ENCODE measurements around the gene PRKCE.

The PRKCE gene

GRCh38 chr2:45696708-45697107, 45.2 kb downstream of the PRKCE start:
- Mint-ChIP-seq H3K4me3 (no peak overlapping the region), H3K27me3 (no peaks in the 10 kb centered on the region), H3K9me3 (no peaks in the 10 kb centered on the region), H3K27ac (no peak overlapping the region), H3K4me1 (peaks cover 24% of the 10 kb centered on the region)
- ATAC-seq (no peak), DNase-seq (no peak)

DNA sequence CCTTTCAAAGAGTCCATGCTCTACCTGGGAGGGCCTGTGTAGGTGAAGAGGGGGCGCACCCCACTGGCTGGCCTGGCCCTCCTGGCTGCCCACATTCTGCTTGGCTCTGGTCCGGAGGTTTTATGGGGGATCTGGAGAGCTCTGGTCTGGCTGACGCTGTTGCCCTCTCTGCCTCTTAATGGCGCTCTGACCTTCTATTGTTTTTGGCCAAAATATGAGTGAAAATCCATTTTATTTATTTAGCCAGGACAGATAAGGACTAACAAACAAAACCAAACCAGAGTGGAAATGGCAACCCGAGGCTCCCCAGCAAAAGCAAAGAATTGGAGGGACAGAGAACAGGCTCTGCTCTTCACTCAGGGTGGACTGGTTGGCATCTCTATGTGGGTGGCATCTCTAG, 45.7 kb downstream of the PRKCE start:
- peaks cover 24% of the 10 kb centered on the region for H3K4me1 Mint-ChIP-seq
- no peak overlapping the region for H3K27ac Mint-ChIP-seq

GRCh38 chr2:45698554-45698953, 47.1 kb downstream of the PRKCE start:
- no peak overlapping the region for H3K27ac Mint-ChIP-seq
- no peaks in the 10 kb centered on the region for H3K9me3 Mint-ChIP-seq
- DNase-seq, result no peak
- no peak overlapping the region for H3K4me3 Mint-ChIP-seq
- H3K4me1 Mint-ChIP-seq, result peaks cover 24% of the 10 kb centered on the region
- H3K27me3 Mint-ChIP-seq, result no peaks in the 10 kb centered on the region
- no peak for ATAC-seq

More for the DNA sequence above, 45.7 kb downstream of the PRKCE start:
- Mint-ChIP-seq H3K4me3 (no peak overlapping the region), H3K9me3 (no peaks in the 10 kb centered on the region), H3K27me3 (no peaks in the 10 kb centered on the region)
- no peak for ATAC-seq
- DNase-seq, result no peak

DNA sequence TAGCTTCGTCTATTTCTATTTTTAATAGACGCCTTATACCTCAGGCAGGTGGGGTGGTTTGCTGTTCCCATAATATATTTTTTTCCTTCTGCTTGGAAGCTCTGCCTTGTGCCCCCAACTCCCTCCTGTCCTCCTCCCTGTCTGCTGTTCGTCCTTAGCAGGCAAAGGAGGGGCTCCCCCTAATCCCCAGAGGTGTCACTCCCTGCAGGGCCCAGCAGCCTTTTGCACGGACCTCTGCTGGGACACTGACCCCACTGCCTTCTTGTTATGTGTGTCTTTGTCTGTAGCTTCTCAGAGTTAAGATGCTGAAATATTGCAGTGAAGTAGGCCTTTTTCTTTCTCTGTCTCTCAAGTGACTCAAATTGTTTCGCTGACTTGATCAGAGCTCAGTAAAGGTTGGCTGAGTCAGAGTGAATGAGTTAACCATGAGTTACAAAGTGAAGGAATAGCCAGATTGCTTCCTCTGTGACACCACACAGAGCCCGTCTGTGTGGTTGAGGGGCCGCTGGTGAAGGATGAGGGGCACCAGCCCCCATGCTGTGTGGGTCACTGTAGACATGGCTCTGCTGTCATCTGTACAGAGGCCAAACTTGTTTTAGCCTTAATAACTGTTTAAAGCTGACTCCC, 47.7 kb downstream of the PRKCE start:
- ATAC-seq (peak; percentile 54), DNase-seq (no peak)
- Mint-ChIP-seq H3K27ac (peak overlapping the region in 1 of 2 donors; percentile 74), H3K4me1 (peaks cover 24% of the 10 kb centered on the region), H3K9me3 (no peaks in the 10 kb centered on the region), H3K4me3 (no peak overlapping the region), H3K27me3 (no peaks in the 10 kb centered on the region)

- Mint-ChIP-seq H3K27ac (peak overlapping the region in 1 of 2 donors; percentile 49), H3K27me3 (no peaks in the 10 kb centered on the region), H3K9me3 (no peaks in the 10 kb centered on the region), H3K4me1 (peaks cover 24% of the 10 kb centered on the region), H3K4me3 (no peak overlapping the region)
- DNase-seq (no peak), ATAC-seq (no peak)
These were observed 49.0 kb downstream of the PRKCE start for GRCh38 chr2:45700407-45701013.

GRCh38 chr2:45705233-45705632, 53.8 kb downstream of the PRKCE start:
- Mint-ChIP-seq H3K9me3 (peaks cover 0 to 14% of the 10 kb centered on the region in 2 donors), H3K27ac (no peak overlapping the region), H3K4me1 (peaks cover 2% of the 10 kb centered on the region), H3K4me3 (no peak overlapping the region), H3K27me3 (no peaks in the 10 kb centered on the region)
- DNase-seq, result no peak
- ATAC-seq, result no peak

GRCh38 chr2:45706033-45706432, 54.6 kb downstream of the PRKCE start:
- H3K27me3 Mint-ChIP-seq, result no peaks in the 10 kb centered on the region
- DNase-seq, result no peak
- no peak for ATAC-seq
- no peak overlapping the region for H3K27ac Mint-ChIP-seq
- no peak overlapping the region for H3K4me3 Mint-ChIP-seq
- H3K9me3 Mint-ChIP-seq, result peaks cover 0 to 14% of the 10 kb centered on the region in 2 donors
- H3K4me1 Mint-ChIP-seq, result no peaks in the 10 kb centered on the region

DNA sequence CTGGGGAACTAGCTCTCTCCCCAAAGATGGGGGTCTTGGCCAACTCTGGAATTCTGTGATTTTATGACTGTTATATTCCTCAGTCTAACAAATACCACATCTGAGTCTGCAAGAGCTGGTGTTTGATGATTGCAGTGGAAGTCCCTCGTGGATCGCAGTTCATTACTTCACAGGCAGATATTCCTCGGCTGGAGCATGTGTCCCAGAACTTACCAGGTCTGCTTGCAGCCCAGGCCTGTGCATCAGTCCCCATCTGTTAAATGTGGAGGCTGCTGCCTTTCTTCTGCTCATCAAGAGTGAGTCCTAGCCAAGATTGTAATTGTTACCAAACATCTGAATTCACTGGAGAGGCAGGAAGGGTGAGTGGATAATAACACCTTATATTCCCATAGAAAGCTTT, 55.5 kb downstream of the PRKCE start:
- Mint-ChIP-seq H3K4me1 (no peaks in the 10 kb centered on the region), H3K9me3 (peaks cover 0 to 14% of the 10 kb centered on the region in 2 donors), H3K27ac (no peak overlapping the region), H3K4me3 (no peak overlapping the region), H3K27me3 (no peaks in the 10 kb centered on the region)
- DNase-seq, result no peak
- ATAC-seq, result no peak

DNA sequence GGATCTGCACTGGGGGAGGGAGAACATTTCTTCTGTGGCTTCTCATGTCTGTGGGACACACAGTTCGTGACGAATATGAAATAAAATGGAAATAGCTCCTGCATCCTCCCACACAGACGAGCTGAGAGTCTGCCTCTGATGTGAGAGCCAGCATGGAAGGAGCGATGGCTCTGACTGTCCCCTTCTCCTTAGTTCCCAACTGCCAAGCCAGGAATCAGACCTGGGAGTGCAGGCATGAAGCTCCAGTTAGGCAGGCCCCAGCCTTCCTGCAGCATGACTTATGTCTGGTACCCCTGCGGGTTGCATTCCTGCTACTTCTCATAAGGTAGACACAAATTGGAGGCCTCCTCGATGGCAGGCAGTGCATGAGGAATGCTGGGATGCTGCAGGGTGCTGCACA, 56.2 kb downstream of the PRKCE start:
- Mint-ChIP-seq H3K4me1 (no peaks in the 10 kb centered on the region), H3K9me3 (peaks cover 0 to 14% of the 10 kb centered on the region in 2 donors), H3K4me3 (no peak overlapping the region), H3K27me3 (no peaks in the 10 kb centered on the region), H3K27ac (no peak overlapping the region)
- no peak for DNase-seq
- ATAC-seq, result no peak

DNA sequence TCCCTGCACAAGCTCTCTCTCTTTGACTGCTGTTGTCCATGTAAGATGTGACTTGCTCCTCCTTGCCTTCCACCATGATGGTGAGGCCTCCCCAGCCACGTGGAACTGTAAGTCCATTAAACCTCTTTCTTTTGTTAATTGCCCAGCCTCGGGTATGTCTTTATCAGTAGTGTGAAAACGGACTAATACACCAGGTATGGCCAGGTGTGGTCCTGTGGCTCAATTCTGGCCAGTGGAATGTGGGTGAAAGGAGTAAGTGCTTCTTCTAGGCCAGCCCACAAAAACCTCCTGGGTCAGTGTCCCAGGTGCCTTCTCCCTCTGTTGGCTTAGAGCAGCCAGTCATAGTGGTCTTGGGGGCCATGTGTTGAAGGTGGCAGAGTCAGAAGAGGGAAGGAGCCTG, 57.0 kb downstream of the PRKCE start:
- Mint-ChIP-seq H3K9me3 (peaks cover 0 to 14% of the 10 kb centered on the region in 2 donors), H3K27me3 (no peaks in the 10 kb centered on the region), H3K27ac (peak overlapping the region in 1 of 2 donors; percentile 42), H3K4me3 (no peak overlapping the region), H3K4me1 (no peaks in the 10 kb centered on the region)
- DNase-seq (no peak), ATAC-seq (no peak)

- Mint-ChIP-seq H3K4me3 (no peak overlapping the region), H3K9me3 (peaks cover 0 to 14% of the 10 kb centered on the region in 2 donors), H3K27me3 (no peaks in the 10 kb centered on the region), H3K4me1 (no peaks in the 10 kb centered on the region), H3K27ac (no peak overlapping the region)
- DNase-seq (no peak), ATAC-seq (no peak)
These were observed 57.7 kb downstream of the PRKCE start for GRCh38 chr2:45709137-45709536.

DNA sequence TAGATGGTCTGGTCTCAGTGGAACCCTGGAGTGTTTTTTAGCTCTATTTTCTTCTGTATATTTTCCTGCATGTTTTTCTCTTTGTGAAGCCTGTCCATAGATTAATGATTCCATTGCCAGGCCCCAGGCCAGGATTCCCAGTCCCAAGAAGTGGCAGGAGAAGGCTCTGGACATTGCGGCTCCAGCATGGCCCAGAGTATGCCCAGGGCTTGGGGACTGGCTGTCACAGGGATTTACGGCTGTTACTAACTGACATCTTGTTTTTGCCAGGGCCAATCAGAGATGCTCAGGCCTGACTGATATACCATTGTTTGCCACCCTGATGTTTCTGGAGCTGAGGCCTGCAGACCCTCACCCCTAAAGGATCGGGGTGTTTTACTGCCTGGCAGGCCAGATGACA, 59.0 kb downstream of the PRKCE start:
- DNase-seq, result no peak
- Mint-ChIP-seq H3K4me1 (no peaks in the 10 kb centered on the region), H3K9me3 (peaks cover 0 to 14% of the 10 kb centered on the region in 2 donors), H3K4me3 (no peak overlapping the region), H3K27me3 (no peaks in the 10 kb centered on the region), H3K27ac (no peak overlapping the region)
- ATAC-seq, result no peak

GRCh38 chr2:45711224-45711623, 59.7 kb downstream of the PRKCE start:
- ATAC-seq (no peak), DNase-seq (no peak)
- Mint-ChIP-seq H3K4me1 (no peaks in the 10 kb centered on the region), H3K27ac (no peak overlapping the region), H3K27me3 (no peaks in the 10 kb centered on the region), H3K9me3 (peaks cover 0 to 20% of the 10 kb centered on the region in 2 donors), H3K4me3 (no peak overlapping the region)

DNA sequence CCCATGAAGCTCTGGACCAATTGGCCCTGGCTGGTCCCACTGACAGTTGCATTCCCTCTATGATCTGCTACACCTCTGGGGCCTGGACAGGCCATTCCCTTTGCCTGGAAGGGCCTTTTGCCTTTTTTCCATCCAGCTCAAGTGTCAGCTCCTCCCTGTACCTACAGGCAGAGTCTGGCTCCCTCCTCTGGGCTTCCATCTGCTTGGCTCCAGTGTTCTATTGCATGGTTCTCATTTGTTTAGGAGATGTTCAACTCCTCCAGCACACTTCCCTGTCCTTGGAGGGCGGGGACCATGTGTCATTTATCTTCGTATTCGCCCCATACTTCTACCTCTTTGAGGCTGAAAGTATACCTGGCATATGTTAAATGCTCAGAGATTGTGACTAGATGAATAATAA, 61.1 kb downstream of the PRKCE start:
- ATAC-seq, result no peak
- H3K9me3 Mint-ChIP-seq, result peaks cover 0 to 25% of the 10 kb centered on the region in 2 donors
- H3K4me3 Mint-ChIP-seq, result no peak overlapping the region
- no peaks in the 10 kb centered on the region for H3K27me3 Mint-ChIP-seq
- no peak for DNase-seq
- H3K27ac Mint-ChIP-seq, result peak overlapping the region in 1 of 2 donors; percentile 68
- H3K4me1 Mint-ChIP-seq, result no peaks in the 10 kb centered on the region

DNA sequence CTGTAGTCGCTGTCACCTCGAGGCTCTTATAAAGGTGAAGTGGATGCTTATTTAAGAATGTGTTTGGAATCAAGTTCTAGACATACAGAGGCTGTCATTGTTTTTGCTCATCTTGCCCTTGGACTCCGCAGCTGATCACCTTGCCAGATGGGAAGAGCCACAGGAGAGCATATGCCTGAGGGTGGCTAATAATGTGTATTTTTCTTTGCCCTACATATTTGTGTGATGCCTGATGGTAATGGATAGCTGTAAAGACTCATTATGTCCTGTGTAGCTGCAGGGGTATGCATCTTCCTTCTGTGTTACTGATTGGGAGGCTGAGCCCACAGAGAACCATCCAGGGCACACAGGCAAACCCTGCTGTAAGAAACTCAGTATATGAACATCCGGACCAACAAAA, 61.7 kb downstream of the PRKCE start:
- Mint-ChIP-seq H3K9me3 (peaks cover 0 to 19% of the 10 kb centered on the region in 2 donors), H3K27me3 (no peaks in the 10 kb centered on the region), H3K27ac (no peak overlapping the region), H3K4me1 (no peaks in the 10 kb centered on the region), H3K4me3 (no peak overlapping the region)
- ATAC-seq, result no peak
- no peak for DNase-seq

- no peaks in the 10 kb centered on the region for H3K27me3 Mint-ChIP-seq
- H3K27ac Mint-ChIP-seq, result no peak overlapping the region
- no peak for ATAC-seq
- H3K9me3 Mint-ChIP-seq, result peaks cover 0 to 15% of the 10 kb centered on the region in 2 donors
- no peak for DNase-seq
- H3K4me3 Mint-ChIP-seq, result no peak overlapping the region
- H3K4me1 Mint-ChIP-seq, result no peaks in the 10 kb centered on the region
These were observed 62.1 kb downstream of the PRKCE start for GRCh38 chr2:45713591-45713990.

DNA sequence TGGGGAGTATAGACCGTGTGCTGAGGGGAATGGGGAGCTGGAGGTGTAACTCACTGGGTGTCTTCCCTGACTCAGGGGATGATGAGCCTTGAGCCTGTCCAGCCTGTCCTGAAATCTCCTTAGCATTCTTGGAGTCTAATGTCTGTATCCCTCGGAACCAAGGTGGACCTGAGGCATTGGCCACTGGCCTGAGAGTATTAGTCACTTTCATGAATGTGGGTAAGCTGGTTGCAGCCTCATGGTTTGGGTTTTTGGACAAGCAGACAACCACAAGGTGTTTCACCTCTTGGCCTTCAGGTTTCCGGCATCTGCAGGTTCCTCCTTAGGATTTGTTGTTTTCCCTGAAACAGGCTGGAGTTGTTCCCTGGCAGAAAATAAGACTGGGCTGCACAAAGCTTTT, 63.2 kb downstream of the PRKCE start:
- Mint-ChIP-seq H3K27ac (no peak overlapping the region), H3K27me3 (no peaks in the 10 kb centered on the region), H3K9me3 (peaks cover 0 to 11% of the 10 kb centered on the region in 2 donors), H3K4me3 (no peak overlapping the region), H3K4me1 (no peaks in the 10 kb centered on the region)
- no peak for ATAC-seq
- no peak for DNase-seq
